Heart right ventricle (tissue), 16 donors: Measurements from ENCODE around the gene ITGA1. TPM values are rescaled to one million over a fixed set of nuclear protein-coding genes. Genes with fewer than 3 reads are reported as not detected.

ENCODE experiments used
- ATAC-seq, 8 donors: fragments of 200-7000 bp; cut with Tn5 transposase; one replicate each; pipeline ENCODE4 v1.9.1; 2020; ENCODE audit warnings: mild to moderate bottlenecking in 8 of 8, moderate library complexity in 8 of 8, moderate number of reproducible peaks in 1 of 8
- DNase-seq, 2 donors: peaks; one replicate each; pipeline ENCODE4 v3.0.0-alpha.2; 2020
- H3K27ac ChIP-seq, 10 donors: fragments of 200-600 bp; sonication (generic) in 2 of 10; one replicate each; pipeline versions ENCODE4 v1.5.0 to v1.8.0; 2020 to 2022; ENCODE audit warnings: mild to moderate bottlenecking in 3 of 10
- H3K27me3 ChIP-seq, 7 donors: fragments of 200-600 bp; one replicate each; pipeline ENCODE4 v1.8.0; 2021 to 2022; ENCODE audit warnings: mild to moderate bottlenecking in 2 of 7
- H3K36me3 ChIP-seq, 9 donors: fragments of 200-600 bp; sonication (generic) in 1 of 9; one replicate each; pipeline versions ENCODE4 v1.5.0 to v1.8.0; 2020 to 2022; ENCODE audit warnings: mild to moderate bottlenecking in 2 of 9
- H3K4me1 ChIP-seq, 9 donors: fragments of 200-600 bp; sonication (generic) in 1 of 9; one replicate each; pipeline versions ENCODE4 v1.5.0 to v1.8.0; 2020 to 2022; ENCODE audit warnings: mild to moderate bottlenecking in 4 of 9
- H3K4me3 ChIP-seq, 10 donors: fragments of 200-600 bp; sonication (generic) in 2 of 10; one replicate each; pipeline versions ENCODE4 v1.5.0 to v1.8.0; 2020 to 2022; ENCODE audit warnings: mild to moderate bottlenecking in 7 of 10, moderate library complexity in 2 of 10
- H3K9me3 ChIP-seq, 11 donors: fragments of 200-600 bp in 10 of 11; sonication (generic) in 2 of 11; one replicate each; pipeline versions ENCODE4 v1.5.0 to v1.8.0; 2013 to 2022; ENCODE audit warnings: mild to moderate bottlenecking in 2 of 11, control low read depth in 1 of 11, moderate library complexity in 1 of 11
- CTCF ChIP-seq, 9 donors: fragments of 200-600 bp; sonication (generic) in 2 of 9; IDR thresholded peaks; one replicate each; pipeline versions ENCODE4 v1.5.0 to v1.8.0; 2021 to 2022; ENCODE audit warnings: antibody characterized with exemption in 9 of 9, mild to moderate bottlenecking in 5 of 9, moderate library complexity in 1 of 9
- WGBS, 2 donors: extraction: QIAGEN DNeasy Blood & Tissue Kit; methylation state at CpG; one replicate each; pipeline ENCODE4 v1.1.7; 2013; ENCODE audit warnings: inconsistent platforms in 1 of 2; 5-methylcytosine and 5-hydroxymethylcytosine counted together
- intact Hi-C, 10 donors: fragments of 100-400 bp; cut with DNase I; formaldehyde crosslinking; loops; one replicate each; pipeline versions ENCODE4 v1.11.1 to v1.14.2; 2022
- polyA plus RNA-seq, 2 donors: library from polyadenylated mRNA; stranded (reverse); fragments of 200-250 nt; gene quantifications; one replicate each; pipeline ENCODE4 v1.2.3, GENCODE V29; 2013
- total RNA-seq, 10 donors: library from RNA; stranded (reverse); fragmentation: NEBNext Ultra II Directional in 3 of 10; extraction: Animal tissue kit (Norgen Biotek cat#: 25700) in 3 of 10; gene quantifications; one replicate each; pipeline versions ENCODE4 v1.2.1 to v1.2.4, GENCODE V29; 2021 to 2023
- donor health status: Arrhythmogenic right ventricular cardiomyopathy.
- donor health status: ischemic (EF 13 %, LVEDD 7.1; RV severe dilation, severe dysfunction).
- donor health status: healthy with polysubstance abuse.
- donor health status: DM: no; HTN: yes; CAD: no.
- donor health status: DM: no; HTN: no; CAD: no.
- donor health status: ischemic (EF 25% LVEDD 6.9; RV normal size, moderate dysfunction).
- donor health status: ischemic (EF 25% LVEDD 5.7; RV mildly dilated, moderate dysfunction).
- donor health status: healthy.
- donor health status: DM: yes; HTN: yes; CAD: no.
- donor health status: Ischemic cardiomyopathy.
- donor health status: ischemic (EF 35%, LVEDD 5.7; RV mildly dilated, moderate dysfunction).
- donor health status: nonischemic (EF 11% LVEDD 7.7; RV severe dilation, severe dysfunction).
- donor health status: DM: yes; HTN: yes; CAD: no.
- donor health status: PGD.
- donor health status: ischemic (EF 29% LVEDD 5.4; RV normal size, mild dysfunction).
- donor health status: nonischemic (EF 23%, LVEDD 6.1; RV moderate dilation, normal function).

ITGA1 gene
- total and polyA plus RNA-seq, 12 donors, result 7.7 to 48.2 (median 24.3) TPM

GRCh38 chr5:52838326-52839015, 50.8 kb downstream of the ITGA1 start:
- Histone ChIP-seq H3K27me3 (no peaks in the 10 kb centered on the region), H3K36me3 (no peaks in the 10 kb centered on the region), H3K27ac (peak overlapping the region in 6 of 10 donors; percentile 50 to 78 (median 70)), H3K4me1 (peaks cover 0 to 58% (median 10%) of the 10 kb centered on the region in 9 donors), H3K4me3 (no peak overlapping the region), H3K9me3 (no peaks in the 10 kb centered on the region)
- ATAC-seq (peak in 1 of 8 donors; percentile 6), DNase-seq (no peak)
- intact Hi-C loops, result no loop called here
- WGBS, 2 donors, result 85 to 93% methylated on average over 7 of the region's 7 CpGs
- TF ChIP-seq CTCF (IDR thresholded peaks at IDR 0.05), result no peak

GRCh38 chr5:52839285-52839684, 51.6 kb downstream of the ITGA1 start:
- no peaks in the 10 kb centered on the region for H3K27me3 ChIP-seq
- no peak overlapping the region for H3K4me3 ChIP-seq
- H3K36me3 ChIP-seq, result no peaks in the 10 kb centered on the region
- no peaks in the 10 kb centered on the region for H3K9me3 ChIP-seq
- intact Hi-C loops, result no loop called here
- ATAC-seq, result no peak
- 80 to 100% methylated on average over 1 of the region's 1 CpG for WGBS, 2 donors
- peak overlapping the region in 4 of 10 donors; percentile 38 to 70 (median 54) for H3K27ac ChIP-seq
- TF ChIP-seq CTCF (IDR thresholded peaks at IDR 0.05), result no peak
- H3K4me1 ChIP-seq, result peaks cover 0 to 63% (median 13%) of the 10 kb centered on the region in 9 donors
- DNase-seq, result no peak

GRCh38 chr5:52840277-52841050, 52.7 kb downstream of the ITGA1 start:
- 52 to 54% methylated on average over 8 of the region's 8 CpGs for WGBS, 2 donors
- peaks cover 0 to 74% (median 18%) of the 10 kb centered on the region in 9 donors for H3K4me1 ChIP-seq

More at GRCh38 chr5:52840277-52841050, 52.7 kb downstream of the ITGA1 start:
- intact Hi-C loops, result loop anchor here in 1 of 10 donors (2.0 kb wide), 1 partner anchor 40 kb away; no protein-coding TSS in a partner anchor
- Histone ChIP-seq H3K27ac (peak overlapping the region in 9 of 10 donors; percentile 18 to 70 (median 38)), H3K36me3 (no peaks in the 10 kb centered on the region), H3K4me3 (peak overlapping the region in 2 of 10 donors; percentile 3 to 18), H3K9me3 (no peaks in the 10 kb centered on the region), H3K27me3 (no peaks in the 10 kb centered on the region)
- no peak for TF ChIP-seq CTCF (IDR thresholded peaks at IDR 0.05)
- DNase-seq (peak in 1 of 2 donors; percentile 38), ATAC-seq (peak in 6 of 8 donors; percentile 48 to 78 (median 70))
